Breast epithelium (tissue), 4 donors: ENCODE data around the gene NCOA1. TPM values are rescaled to one million over a fixed set of nuclear protein-coding genes. Genes with fewer than 3 reads are reported as not detected.

Experiments
- DNase-seq, 2 donors: peaks; one replicate each; pipeline ENCODE4 v3.0.0-alpha.2; 2019; ENCODE audit warnings: low spot score in 2 of 2
- H3K27ac ChIP-seq, 2 donors: fragments of 200-600 bp; sonication (generic) in 1 of 2; one replicate each; pipeline ENCODE4 v1.5.1; 2016 to 2019; ENCODE audit warnings: mild to moderate bottlenecking in 1 of 2
- H3K27me3 ChIP-seq, 2 donors: fragments of 200-600 bp; sonication (generic) in 1 of 2; one replicate each; pipeline versions ENCODE4 v1.5.1 to v1.6.0; 2017 to 2019; ENCODE audit warnings: control low read depth in 1 of 2, mild to moderate bottlenecking in 1 of 2
- H3K36me3 ChIP-seq: fragments of 200-600 bp; one replicate; pipeline ENCODE4 v1.5.1; 2019
- H3K4me1 ChIP-seq, 2 donors: fragments of 200-600 bp; sonication (generic); one replicate each; pipeline ENCODE4 v1.5.1; 2016 to 2019; ENCODE audit warnings: control low read depth in 1 of 2
- H3K4me3 ChIP-seq, 3 donors: fragments of 200-600 bp; sonication (generic); 1 replicate in 2 of 3; 2 replicates in 1 of 3; pipeline ENCODE4 v1.5.1; 2016 to 2019; ENCODE audit warnings: mild to moderate bottlenecking in 3 of 3, moderate library complexity in 2 of 3
- H3K9me3 ChIP-seq, 2 donors: fragments of 200-600 bp; sonication (generic) in 1 of 2; one replicate each; pipeline ENCODE4 v1.5.1; 2016 to 2019; ENCODE audit warnings: control low read depth in 1 of 2
- CTCF ChIP-seq, 3 donors: fragments of 450-650 bp; IDR thresholded peaks; one replicate each; pipeline ENCODE4 v1.5.1; 2016 to 2017; ENCODE audit warnings: antibody characterized with exemption in 3 of 3, mild to moderate bottlenecking in 3 of 3, moderate library complexity in 3 of 3
- POLR2A ChIP-seq: fragments of 450-650 bp; IDR thresholded peaks from one replicate; pipeline ENCODE4 v1.6.1; 2016; ENCODE audit warnings: antibody characterized with exemption, mild to moderate bottlenecking, moderate library complexity
- POLR2AphosphoS5 ChIP-seq, 3 donors: sonication (generic); formaldehyde crosslinking; IDR thresholded peaks; one replicate each; pipeline ENCODE4 v1.6.1; 2017; ENCODE audit warnings: antibody characterized with exemption in 3 of 3
- intact Hi-C: fragments of 100-400 bp; cut with DNase I; formaldehyde crosslinking; loops from one replicate; pipeline ENCODE4 v1.15.1; 2023; ENCODE audit warnings: low total_unique reads
- total RNA-seq, 3 donors: library from RNA; depleted of rRNA; stranded (reverse); fragments of >200 nt; gene quantifications; one replicate each; pipeline ENCODE4 v1.1.0, GENCODE V29; 2016

NCOA1 gene
- total RNA-seq, 3 donors from 2014 or later = 66.4 to 83.4 (median 69.2) TPM

GRCh38 chr2:24657818-24658217 is 166.8 kb downstream of the NCOA1 start:
- no peak overlapping the region for H3K27ac ChIP-seq
- H3K9me3 ChIP-seq = no peaks in the 10 kb centered on the region
- H3K27me3 ChIP-seq = no peaks in the 10 kb centered on the region
- H3K4me3 ChIP-seq = no peak overlapping the region
- TF ChIP-seq POLR2AphosphoS5 (IDR thresholded peaks at IDR 0.05) = no peak
- TF ChIP-seq CTCF (IDR thresholded peaks at IDR 0.05) = no peak
- H3K36me3 ChIP-seq = no peaks in the 10 kb centered on the region
- intact Hi-C loops = no loop called here
- DNase-seq = no peak
- no peaks in the 10 kb centered on the region for H3K4me1 ChIP-seq

- Histone ChIP-seq H3K27me3 (no peaks in the 10 kb centered on the region), H3K4me1 (no peaks in the 10 kb centered on the region), H3K36me3 (no peaks in the 10 kb centered on the region), H3K27ac (no peak overlapping the region), H3K9me3 (no peaks in the 10 kb centered on the region), H3K4me3 (no peak overlapping the region)
- intact Hi-C loops = no loop called here
- TF ChIP-seq CTCF (IDR thresholded peaks at IDR 0.05) = no peak
- no peak for TF ChIP-seq POLR2A
- TF ChIP-seq POLR2AphosphoS5 (IDR thresholded peaks at IDR 0.05) = no peak
- DNase-seq = no peak
These were observed 167.6 kb downstream of the NCOA1 start for GRCh38 chr2:24658531-24659202.

GRCh38 chr2:24659862-24660261 is 168.8 kb downstream of the NCOA1 start:
- intact Hi-C loops = no loop called here
- TF ChIP-seq POLR2AphosphoS5 (IDR thresholded peaks at IDR 0.05) = no peak
- TF ChIP-seq CTCF (IDR thresholded peaks at IDR 0.05) = no peak
- TF ChIP-seq POLR2A = no peak
- H3K27me3 ChIP-seq = no peaks in the 10 kb centered on the region
- H3K4me3 ChIP-seq = no peak overlapping the region
- no peaks in the 10 kb centered on the region for H3K9me3 ChIP-seq
- no peaks in the 10 kb centered on the region for H3K36me3 ChIP-seq
- DNase-seq = no peak
- H3K4me1 ChIP-seq = no peaks in the 10 kb centered on the region
- H3K27ac ChIP-seq = no peak overlapping the region

- H3K36me3 ChIP-seq = no peaks in the 10 kb centered on the region
- TF ChIP-seq POLR2A = no peak
- TF ChIP-seq CTCF (IDR thresholded peaks at IDR 0.05) = no peak
- no peak for TF ChIP-seq POLR2AphosphoS5 (IDR thresholded peaks at IDR 0.05)
- no peak overlapping the region for H3K4me3 ChIP-seq
- DNase-seq = no peak
- H3K4me1 ChIP-seq = no peaks in the 10 kb centered on the region
- H3K9me3 ChIP-seq = no peaks in the 10 kb centered on the region
- H3K27me3 ChIP-seq = no peaks in the 10 kb centered on the region
- no peak overlapping the region for H3K27ac ChIP-seq
- intact Hi-C loops = no loop called here
These were observed 176.5 kb downstream of the NCOA1 start for GRCh38 chr2:24667542-24667941.

GRCh38 chr2:24671230-24671629 is 180.2 kb downstream of the NCOA1 start:
- Histone ChIP-seq H3K4me3 (no peak overlapping the region), H3K27me3 (no peaks in the 10 kb centered on the region), H3K27ac (no peak overlapping the region), H3K9me3 (no peaks in the 10 kb centered on the region), H3K4me1 (no peaks in the 10 kb centered on the region), H3K36me3 (no peaks in the 10 kb centered on the region)
- TF ChIP-seq POLR2A (no peak), POLR2AphosphoS5 (IDR thresholded peaks at IDR 0.05) (no peak), CTCF (IDR thresholded peaks at IDR 0.05) (no peak)
- intact Hi-C loops = no loop called here
- DNase-seq = no peak
